Coronary artery (tissue), 2 donors: ENCODE data around the gene HTR5A.

Experiments used
- DNase-seq: peaks from one replicate; pipeline ENCODE4 v3.0.0-alpha.2; 2017; ENCODE audit warnings: low spot score
- H3K27ac ChIP-seq, 2 donors: fragments of 200-600 bp; sonication (generic); one replicate each; pipeline ENCODE4 v1.5.1; 2016 to 2019
- H3K4me3 ChIP-seq: fragments of 200-600 bp; sonication (generic); 2 replicates; pipeline ENCODE4 v1.5.1; 2016; ENCODE audit warnings: mild to moderate bottlenecking, moderate library complexity
- CTCF ChIP-seq: fragments of 200-600 bp; sonication (generic); IDR thresholded peaks from one replicate; pipeline ENCODE4 v1.5.1; 2019; ENCODE audit warnings: antibody characterized with exemption

HTR5A gene

GRCh38 chr7:155059703-155060102 is 10.4 kb upstream of the HTR5A start:
- TF ChIP-seq CTCF: no peak
- H3K27ac ChIP-seq: no peak overlapping the region
- DNase-seq: no peak
- no peak overlapping the region for H3K4me3 ChIP-seq

GRCh38 chr7:155062411-155062810 is 7.7 kb upstream of the HTR5A start:
- no peak for DNase-seq
- H3K27ac ChIP-seq: no peak overlapping the region

DNA sequence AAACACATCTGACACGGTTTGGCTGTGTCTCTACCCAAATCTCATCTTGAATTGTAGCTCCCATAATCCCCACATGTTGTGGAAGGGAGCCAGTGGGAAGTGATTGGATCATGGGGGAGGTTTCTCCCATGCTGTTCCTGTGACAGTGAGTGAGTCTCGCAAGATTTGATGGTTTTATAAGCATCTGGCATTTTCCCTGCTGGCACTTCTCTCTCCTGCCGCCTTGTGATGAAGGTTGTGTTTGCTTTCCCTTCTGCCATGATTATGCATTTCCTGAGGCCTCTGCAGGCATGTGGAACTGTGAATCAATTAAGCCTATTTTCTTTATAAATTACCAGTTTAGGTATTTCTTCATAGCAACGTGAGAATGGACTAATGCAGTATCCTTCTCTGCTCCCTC is 5.9 kb upstream of the HTR5A start:
- DNase-seq: no peak
- no peak for TF ChIP-seq CTCF
- Histone ChIP-seq H3K4me3 (no peak overlapping the region), H3K27ac (no peak overlapping the region)

More at GRCh38 chr7:155062411-155062810, 7.7 kb upstream of the HTR5A start:
- no peak overlapping the region for H3K4me3 ChIP-seq
- no peak for TF ChIP-seq CTCF

DNA sequence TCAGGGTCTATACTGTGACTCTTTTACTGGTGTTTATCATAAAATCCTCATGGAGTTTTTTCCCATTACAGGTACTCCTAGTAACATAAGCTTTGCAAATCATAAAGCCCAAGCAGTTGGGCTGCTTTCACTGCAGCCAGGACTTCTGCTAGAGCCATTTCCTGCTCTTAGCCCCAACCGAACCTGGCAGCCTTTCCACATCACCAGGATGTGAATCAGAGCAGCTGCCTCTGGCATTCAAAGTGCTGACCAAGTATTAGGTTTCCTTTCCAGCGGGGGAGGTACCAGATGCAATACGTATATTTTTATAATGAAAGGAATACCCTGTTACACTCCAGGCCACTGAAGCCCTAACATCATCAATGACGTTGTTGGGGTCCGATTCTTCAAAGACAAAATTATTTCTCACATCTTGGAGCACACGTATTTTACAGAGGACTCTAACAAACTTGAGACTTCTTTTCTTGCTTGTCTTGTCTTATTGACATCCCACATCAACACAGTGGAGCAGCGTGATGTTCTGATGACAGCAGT is 3.6 kb upstream of the HTR5A start:
- no peak overlapping the region for H3K4me3 ChIP-seq
- DNase-seq: no peak
- no peak for TF ChIP-seq CTCF
- no peak overlapping the region for H3K27ac ChIP-seq

GRCh38 chr7:155071121-155071651 is 1.1 kb downstream of the HTR5A start:
- DNase-seq: no peak
- no peak overlapping the region for H3K4me3 ChIP-seq
- H3K27ac ChIP-seq: no peak overlapping the region
- TF ChIP-seq CTCF: no peak

DNA sequence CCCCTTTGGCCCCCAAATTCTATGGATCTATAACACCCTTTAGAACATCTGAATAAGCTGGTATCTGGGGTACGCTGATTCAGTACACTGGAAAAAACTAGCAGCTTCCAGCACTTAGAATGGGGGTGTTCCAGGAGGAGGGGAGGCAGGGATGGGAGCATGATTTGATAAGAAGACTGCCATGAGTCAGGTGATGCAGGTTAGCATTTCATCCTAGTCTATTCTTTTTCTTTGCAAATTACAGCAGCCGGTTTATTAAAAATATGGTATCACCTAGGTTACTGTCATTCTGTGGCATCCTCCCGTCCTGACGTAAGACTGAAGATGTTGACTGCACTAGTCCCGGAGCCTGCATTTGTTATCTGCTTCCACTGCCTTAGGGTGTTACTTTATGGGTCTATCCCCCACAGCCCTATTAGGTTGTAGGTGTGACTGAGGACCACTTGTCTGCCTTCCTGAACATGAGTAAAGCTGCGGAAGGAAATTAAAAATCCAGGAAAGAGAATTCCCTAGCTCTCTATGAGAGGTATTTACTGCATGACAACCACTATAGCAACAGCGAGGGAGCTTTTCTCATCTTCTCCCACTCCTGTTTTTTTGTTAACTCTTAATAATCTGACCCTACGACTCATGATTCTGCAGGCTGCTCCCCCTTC is 1.9 kb downstream of the HTR5A start:
- TF ChIP-seq CTCF: no peak
- Histone ChIP-seq H3K27ac (no peak overlapping the region), H3K4me3 (no peak overlapping the region)
- DNase-seq: no peak

- no peak overlapping the region for H3K27ac ChIP-seq
- TF ChIP-seq CTCF: no peak
- H3K4me3 ChIP-seq: no peak overlapping the region
Measured at GRCh38 chr7:155073922-155074321, 3.8 kb downstream of the HTR5A start.

More at GRCh38 chr7:155073922-155074321, 3.8 kb downstream of the HTR5A start:
- no peak for DNase-seq
